K562 (cell line): ENCODE data around the gene LAMA3. TPM values are rescaled to one million over a fixed set of nuclear protein-coding genes. Genes with fewer than 3 reads are reported as not detected.

Experiments
- ATAC-seq: fragments of 200-7000 bp; cut with Tn5 transposase; 3 replicates; pipeline ENCODE4 v1.9.1; 2020; ENCODE audit warnings: moderate library complexity
- BruUV-seq: library from RNA; stranded (reverse); fragments of 400-500 nt; replicated peaks from 2 replicates; lab custom pipeline; 2021; lab: Mats Ljungman, UMichigan
- CTCF ChIA-PET: fragments of 300-600 bp; formaldehyde crosslinking; extraction: SDS; loops from one replicate; lab custom pipeline; 2021; ENCODE audit warnings: low intra/inter-chr PET ratio; lab: Yijun Ruan, JAX
- POLR2A ChIA-PET: fragments of 300-600, 350-650 bp; sonication (Branson Sonifier 250); formaldehyde crosslinking; extraction: SDS; loops from one replicate; lab custom pipeline; 2021; ENCODE audit warnings: antibody characterized with exemption, inconsistent platforms; lab: Yijun Ruan, JAX
- DNase-seq, 4 experiments: peaks; one replicate each; pipeline versions ENCODE4 v3.0.0 to v3.0.0-alpha.2; 2011 to 2018; ENCODE audit warnings: low spot score in 3 of 4, mixed read lengths in 3 of 4; ENCODE audit errors: extremely low read depth in 1 of 4
- FAIRE-seq: peaks from 2 replicates; lab custom pipeline; 2011; peaks lifted over from hg19 to GRCh38; lab: Jason Lieb, UNC
- H2AFZ ChIP-seq: 2 replicates; pipeline ENCODE4 v1.6.0; 2011; ENCODE audit warnings: low read depth, low read length, control low read depth, inconsistent platforms
- H3K27ac ChIP-seq: fragments of 200-600 bp; 3 replicates; pipeline ENCODE4 v1.8.0; 2011; ENCODE audit warnings: low read depth, mild to moderate bottlenecking, control low read depth, inconsistent platforms, low read length, moderate library complexity, mixed read lengths; ENCODE audit errors: extremely low read depth
- H3K27me3 ChIP-seq, 2 experiments: fragments of 300-600 bp in 1 of 2; 2 replicates in 1 of 2; 3 replicates in 1 of 2; pipeline versions ENCODE4 v1.6.0 to v1.8.0; 2011; ENCODE audit warnings: inconsistent platforms in 2 of 2, low read length in 2 of 2, mild to moderate bottlenecking in 1 of 2, mixed read lengths in 1 of 2, moderate library complexity in 1 of 2; ENCODE audit not compliant: control insufficient read depth in 2 of 2, insufficient read depth in 2 of 2
- H3K36me3 ChIP-seq: fragments of 300-600 bp; 3 replicates; pipeline ENCODE4 v1.8.0; 2011; ENCODE audit warnings: mild to moderate bottlenecking, low read length, inconsistent platforms; ENCODE audit not compliant: control insufficient read depth, insufficient read depth
- H3K4me1 ChIP-seq, 2 experiments: fragments of 200-600 bp in 1 of 2; replicated peaks in 1 of 2; 2 replicates in 1 of 2; 3 replicates in 1 of 2; pipeline versions ENCODE4 v1.5.1 to v1.8.0; 2011; ENCODE audit warnings: inconsistent platforms in 2 of 2, low read length in 2 of 2, mild to moderate bottlenecking in 1 of 2, mixed read lengths in 1 of 2, moderate library complexity in 1 of 2; ENCODE audit not compliant: control insufficient read depth in 2 of 2, insufficient read depth in 2 of 2
- H3K4me2 ChIP-seq: 2 replicates; pipeline ENCODE4 v1.6.1; 2011; ENCODE audit warnings: low read length, control low read depth, inconsistent platforms, mixed read lengths; ENCODE audit not compliant: insufficient read depth
- H3K4me3 ChIP-seq: fragments of 200-600 bp; sonication (generic), shearing (Covaris generic); 2 replicates; pipeline ENCODE4 v1.5.1; 2016; ENCODE audit warnings: control low read depth, inconsistent platforms
- H3K79me2 ChIP-seq: fragments of 200-600 bp; 3 replicates; pipeline ENCODE4 v1.8.0; 2011; ENCODE audit warnings: low read length, inconsistent platforms; ENCODE audit not compliant: control insufficient read depth, insufficient read depth
- H3K9ac ChIP-seq, 2 experiments: 2 replicates each; pipeline versions ENCODE4 v1.6.0 to v1.6.1; 2011; ENCODE audit warnings: low read depth in 2 of 2, low read length in 2 of 2, control low read depth in 1 of 2, inconsistent platforms in 1 of 2, mild to moderate bottlenecking in 1 of 2, mixed read lengths in 1 of 2; ENCODE audit not compliant: insufficient read depth in 1 of 2
- H3K9me1 ChIP-seq: one replicate; pipeline ENCODE4 v1.6.0; 2011; ENCODE audit warnings: inconsistent platforms, mild to moderate bottlenecking, low read length, moderate library complexity; ENCODE audit not compliant: control insufficient read depth, insufficient read depth
- H3K9me3 ChIP-seq: replicated peaks from 2 replicates; pipeline ENCODE4 v1.5.1; 2011; ENCODE audit warnings: low read depth, low read length, inconsistent platforms; ENCODE audit not compliant: control insufficient read depth, insufficient read depth
- H4K20me1 ChIP-seq: replicated peaks from 2 replicates; pipeline ENCODE4 v1.6.1; 2011; ENCODE audit warnings: low read length, inconsistent platforms, mixed read lengths; ENCODE audit not compliant: control insufficient read depth, insufficient read depth
- BHLHE40 ChIP-seq: IDR thresholded peaks from 2 replicates; pipeline ENCODE4 v1.6.1; 2011; ENCODE audit warnings: low read length, improper control_type of control experiment
- ESRRB ChIP-seq: fragments of 250-450 bp; sonication (Bioruptor Pico); IDR thresholded peaks from 2 replicates; pipeline ENCODE4 v1.5.0; 2020; ENCODE audit warnings: mild to moderate bottlenecking, moderate library complexity, borderline replicate concordance
- GABPA ChIP-seq: fragments of 200-800 bp; sonication (Bioruptor generic); conservative IDR thresholded peaks from 2 replicates; pipeline ENCODE4 v1.6.1; 2016; ENCODE audit warnings: low read depth, missing genetic modification characterization, missing compliant biosample characterization
- KDM5B ChIP-seq: fragments of 200-600 bp; sonication (generic); IDR thresholded peaks from 2 replicates; pipeline ENCODE4 v1.6.1; 2012; ENCODE audit warnings: low read depth, mild to moderate bottlenecking, moderate library complexity, low read length, control low read depth, inconsistent platforms; ENCODE audit not compliant: insufficient replicate concordance
- NFXL1 ChIP-seq: fragments of 450-650 bp; formaldehyde crosslinking; IDR thresholded peaks from 2 replicates; pipeline ENCODE4 v1.4.0; 2021; ENCODE audit warnings: mild to moderate bottlenecking
- ZFP30 ChIP-seq: fragments of 250-450 bp; sonication (Bioruptor Pico); IDR thresholded peaks from 2 replicates; pipeline ENCODE4 v1.8.0; 2022; ENCODE audit warnings: moderate library complexity, mild to moderate bottlenecking, inconsistent platforms, borderline replicate concordance
- ZNF134 ChIP-seq: fragments of 250-450 bp; sonication (Bioruptor Pico); conservative IDR thresholded peaks from 2 replicates; pipeline ENCODE4 v1.4.0; 2020
- ZNF586 ChIP-seq: fragments of 450-650 bp; formaldehyde crosslinking; conservative IDR thresholded peaks from 2 replicates; pipeline ENCODE4 v1.4.0; 2020; ENCODE audit warnings: mild to moderate bottlenecking, moderate library complexity
- WGBS: fragments of 100-300 bp; shearing (Covaris generic); methylation state at CpG from one replicate; pipeline ENCODE4 v1.1.6; 2016; ENCODE audit warnings: low coverage, mixed read lengths; ENCODE audit not compliant: insufficient coverage; ENCODE audit errors: missing lambda C conversion rate; 5-methylcytosine and 5-hydroxymethylcytosine counted together
- in situ Hi-C: fragments of 300-500 bp; cut with MboI; formaldehyde crosslinking; loops from 4 replicates; pipeline ENCODE4 v1.15.0; 2018; ENCODE audit warnings: inconsistent platforms, mixed read lengths
- intact Hi-C: fragments of 100-400 bp; cut with micrococcal nuclease; formaldehyde crosslinking; loops from 2 replicates; pipeline ENCODE4 v1.14.2; 2022
- polyA plus RNA-seq, 8 experiments: library from polyadenylated mRNA; depleted of rRNA in 4 of 8; stranded (reverse) in 5 of 8; unstranded in 3 of 8; fragments of >200 nt; fragmentation: Nextera tagmentation in 2 of 8; fragmentation: Illumina TruSeq in 1 of 8; extraction: Ambion mirVana in 2 of 8; extraction: Trizol in 1 of 8; gene quantifications; 2 replicates each; pipeline versions ENCODE4 v1.2.1 to v1.2.3, GENCODE V29; 2011 to 2014; ENCODE audit warnings: inconsistent platforms in 1 of 8, missing spikeins in 1 of 8
- total RNA-seq, 7 experiments: library from RNA; depleted of rRNA in 6 of 7; stranded (reverse); fragments of >200 nt in 6 of 7; fragmentation: Illumina TruSeq in 2 of 7; extraction: Trizol in 2 of 7; gene quantifications; 2 replicates each; pipeline versions ENCODE4 v1.2.1 to v1.2.3, GENCODE V29; 2011 to 2021; ENCODE audit warnings: low replicate concordance in 1 of 7
- TF ChIP-seq, protein P1 (sequence below), 3 experiments: IDR thresholded peaks in 2 of 3; conservative IDR thresholded peaks in 1 of 3; 2 replicates each; pipeline ENCODE4 v1.5.1; 2011 to 2012; ENCODE audit warnings: low read length in 3 of 3, mild to moderate bottlenecking in 3 of 3, control low read depth in 2 of 3, improper control_type of control experiment in 1 of 3, inconsistent platforms in 1 of 3, low read depth in 1 of 3, mixed read lengths in 1 of 3, moderate library complexity in 1 of 3; ENCODE audit not compliant: insufficient read depth in 2 of 3
- TF ChIP-seq, protein P2 (sequence below): fragments of 450-650 bp; conservative IDR thresholded peaks from 2 replicates; pipeline ENCODE4 v1.6.1; 2016; ENCODE audit warnings: missing genetic modification characterization, low read depth, mild to moderate bottlenecking, missing compliant biosample characterization, moderate library complexity
- TF ChIP-seq, protein P3 (sequence below), 2 experiments: fragments of 450-650 bp; IDR thresholded peaks; 2 replicates each; pipeline ENCODE4 v1.6.1; 2018; ENCODE audit warnings: mild to moderate bottlenecking in 2 of 2, low read depth in 1 of 2; ENCODE audit not compliant: partially characterized antibody in 2 of 2
- TF ChIP-seq, protein P4 (sequence below): fragments of 450-650 bp; IDR thresholded peaks from 2 replicates; pipeline ENCODE4 v1.6.1; 2016; ENCODE audit warnings: low read depth, mild to moderate bottlenecking, moderate library complexity
- TF ChIP-seq, protein P5 (sequence below): fragments of 450-650 bp; IDR thresholded peaks from 2 replicates; pipeline ENCODE4 v1.6.1; 2017; ENCODE audit warnings: mild to moderate bottlenecking, moderate library complexity

LAMA3 gene
- total and polyA plus RNA-seq, 9 of the 15 experiments (the other 6 are each of a cell fraction or from before 2014, with no cell fraction given): 0.07 TPM; not detected in 8

DNA sequence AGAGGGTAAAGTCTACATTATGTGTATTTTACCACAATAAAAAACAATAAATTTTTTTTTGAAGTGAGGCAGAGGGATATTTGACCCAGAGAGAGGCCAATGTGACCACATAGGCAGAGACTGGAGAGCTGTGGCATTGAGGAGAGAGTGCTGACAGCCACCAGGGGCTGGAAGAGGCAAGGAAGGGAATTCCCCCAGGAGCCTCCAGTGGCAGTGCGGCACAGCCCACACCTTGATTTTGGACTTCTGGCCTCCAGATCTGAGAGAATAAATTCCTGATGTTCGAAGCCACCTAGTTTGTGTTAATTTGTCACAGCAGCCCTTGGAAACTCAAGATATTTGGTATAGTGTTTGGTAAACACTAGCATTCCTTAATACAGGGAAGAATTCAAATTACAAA lies 49.2 kb upstream of the LAMA3 start:
- Histone ChIP-seq H2AFZ (no peak overlapping the region), H3K79me2 (no peaks in the 10 kb centered on the region), H3K27me3 (peaks cover 8 to 22% of the 10 kb centered on the region in 2 experiments; a peak in 2 of 5 replicates), H3K36me3 (no peaks in the 10 kb centered on the region), H3K9me1 (no peaks in the 10 kb centered on the region), H3K9me3 (0 out of 2 replicates have a peak, but pooled peaks cover 2% of the 10 kb centered on the region), H3K4me3 (no peak overlapping the region), H3K27ac (no peak overlapping the region), H4K20me1 (no peaks in the 10 kb centered on the region), H3K4me1 (no peaks in the 10 kb centered on the region; a peak in 1 of 5 replicates), H3K9ac (no peak overlapping the region), H3K4me2 (no peak overlapping the region)
- in situ Hi-C loops: no loop called here
- DNase-seq: no peak
- CTCF ChIA-PET: no interaction called here
- no peak for FAIRE-seq
- intact Hi-C loops: no loop called here
- no TSS peak for BruUV-seq
- whole genome bisulfite sequencing: 6% methylated on average over 2 of the region's 2 CpGs
- 0 out of 3 replicates have a peak, but pooled peaks have one; percentile 29 for ATAC-seq
- POLR2A ChIA-PET: interaction anchor here (1.3 kb wide), 1 partner anchor 64 kb away, joined by 4 read pairs; no protein-coding TSS in a partner anchor
- no peak for TF ChIP-seq NFXL1 (CRISPR knock-in tag)
- no peak for TF ChIP-seq ZNF586 (CRISPR knock-in tag)
- TF ChIP-seq, protein P1, sequence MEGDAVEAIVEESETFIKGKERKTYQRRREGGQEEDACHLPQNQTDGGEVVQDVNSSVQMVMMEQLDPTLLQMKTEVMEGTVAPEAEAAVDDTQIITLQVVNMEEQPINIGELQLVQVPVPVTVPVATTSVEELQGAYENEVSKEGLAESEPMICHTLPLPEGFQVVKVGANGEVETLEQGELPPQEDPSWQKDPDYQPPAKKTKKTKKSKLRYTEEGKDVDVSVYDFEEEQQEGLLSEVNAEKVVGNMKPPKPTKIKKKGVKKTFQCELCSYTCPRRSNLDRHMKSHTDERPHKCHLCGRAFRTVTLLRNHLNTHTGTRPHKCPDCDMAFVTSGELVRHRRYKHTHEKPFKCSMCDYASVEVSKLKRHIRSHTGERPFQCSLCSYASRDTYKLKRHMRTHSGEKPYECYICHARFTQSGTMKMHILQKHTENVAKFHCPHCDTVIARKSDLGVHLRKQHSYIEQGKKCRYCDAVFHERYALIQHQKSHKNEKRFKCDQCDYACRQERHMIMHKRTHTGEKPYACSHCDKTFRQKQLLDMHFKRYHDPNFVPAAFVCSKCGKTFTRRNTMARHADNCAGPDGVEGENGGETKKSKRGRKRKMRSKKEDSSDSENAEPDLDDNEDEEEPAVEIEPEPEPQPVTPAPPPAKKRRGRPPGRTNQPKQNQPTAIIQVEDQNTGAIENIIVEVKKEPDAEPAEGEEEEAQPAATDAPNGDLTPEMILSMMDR (IDR thresholded peaks at IDR 0.05 in 2 of 3, conservative IDR thresholded peaks at IDR 0.05 in 1 of 3; ENCODE audit: insufficient read depth in 2 of 3, low read depth in 1 of 3, low read length in 3 of 3): no peak
- TF ChIP-seq, protein P2, sequence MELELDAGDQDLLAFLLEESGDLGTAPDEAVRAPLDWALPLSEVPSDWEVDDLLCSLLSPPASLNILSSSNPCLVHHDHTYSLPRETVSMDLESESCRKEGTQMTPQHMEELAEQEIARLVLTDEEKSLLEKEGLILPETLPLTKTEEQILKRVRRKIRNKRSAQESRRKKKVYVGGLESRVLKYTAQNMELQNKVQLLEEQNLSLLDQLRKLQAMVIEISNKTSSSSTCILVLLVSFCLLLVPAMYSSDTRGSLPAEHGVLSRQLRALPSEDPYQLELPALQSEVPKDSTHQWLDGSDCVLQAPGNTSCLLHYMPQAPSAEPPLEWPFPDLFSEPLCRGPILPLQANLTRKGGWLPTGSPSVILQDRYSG (tag): no peak
- TF ChIP-seq GABPA (tag): no peak
- TF ChIP-seq BHLHE40: no peak
- TF ChIP-seq, protein P3, sequence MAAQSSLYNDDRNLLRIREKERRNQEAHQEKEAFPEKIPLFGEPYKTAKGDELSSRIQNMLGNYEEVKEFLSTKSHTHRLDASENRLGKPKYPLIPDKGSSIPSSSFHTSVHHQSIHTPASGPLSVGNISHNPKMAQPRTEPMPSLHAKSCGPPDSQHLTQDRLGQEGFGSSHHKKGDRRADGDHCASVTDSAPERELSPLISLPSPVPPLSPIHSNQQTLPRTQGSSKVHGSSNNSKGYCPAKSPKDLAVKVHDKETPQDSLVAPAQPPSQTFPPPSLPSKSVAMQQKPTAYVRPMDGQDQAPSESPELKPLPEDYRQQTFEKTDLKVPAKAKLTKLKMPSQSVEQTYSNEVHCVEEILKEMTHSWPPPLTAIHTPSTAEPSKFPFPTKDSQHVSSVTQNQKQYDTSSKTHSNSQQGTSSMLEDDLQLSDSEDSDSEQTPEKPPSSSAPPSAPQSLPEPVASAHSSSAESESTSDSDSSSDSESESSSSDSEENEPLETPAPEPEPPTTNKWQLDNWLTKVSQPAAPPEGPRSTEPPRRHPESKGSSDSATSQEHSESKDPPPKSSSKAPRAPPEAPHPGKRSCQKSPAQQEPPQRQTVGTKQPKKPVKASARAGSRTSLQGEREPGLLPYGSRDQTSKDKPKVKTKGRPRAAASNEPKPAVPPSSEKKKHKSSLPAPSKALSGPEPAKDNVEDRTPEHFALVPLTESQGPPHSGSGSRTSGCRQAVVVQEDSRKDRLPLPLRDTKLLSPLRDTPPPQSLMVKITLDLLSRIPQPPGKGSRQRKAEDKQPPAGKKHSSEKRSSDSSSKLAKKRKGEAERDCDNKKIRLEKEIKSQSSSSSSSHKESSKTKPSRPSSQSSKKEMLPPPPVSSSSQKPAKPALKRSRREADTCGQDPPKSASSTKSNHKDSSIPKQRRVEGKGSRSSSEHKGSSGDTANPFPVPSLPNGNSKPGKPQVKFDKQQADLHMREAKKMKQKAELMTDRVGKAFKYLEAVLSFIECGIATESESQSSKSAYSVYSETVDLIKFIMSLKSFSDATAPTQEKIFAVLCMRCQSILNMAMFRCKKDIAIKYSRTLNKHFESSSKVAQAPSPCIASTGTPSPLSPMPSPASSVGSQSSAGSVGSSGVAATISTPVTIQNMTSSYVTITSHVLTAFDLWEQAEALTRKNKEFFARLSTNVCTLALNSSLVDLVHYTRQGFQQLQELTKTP (IDR thresholded peaks at IDR 0.05; ENCODE audit: low read depth in 1 of 2, partially characterized antibody in 2 of 2): no peak
- TF ChIP-seq, protein P4, sequence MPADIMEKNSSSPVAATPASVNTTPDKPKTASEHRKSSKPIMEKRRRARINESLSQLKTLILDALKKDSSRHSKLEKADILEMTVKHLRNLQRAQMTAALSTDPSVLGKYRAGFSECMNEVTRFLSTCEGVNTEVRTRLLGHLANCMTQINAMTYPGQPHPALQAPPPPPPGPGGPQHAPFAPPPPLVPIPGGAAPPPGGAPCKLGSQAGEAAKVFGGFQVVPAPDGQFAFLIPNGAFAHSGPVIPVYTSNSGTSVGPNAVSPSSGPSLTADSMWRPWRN: no peak
- no peak for TF ChIP-seq ZFP30 (CRISPR knock-in tag)
- no peak for TF ChIP-seq ESRRB (CRISPR knock-in tag)
- no peak for TF ChIP-seq KDM5B
- no peak for TF ChIP-seq ZNF134
- TF ChIP-seq, protein P5, sequence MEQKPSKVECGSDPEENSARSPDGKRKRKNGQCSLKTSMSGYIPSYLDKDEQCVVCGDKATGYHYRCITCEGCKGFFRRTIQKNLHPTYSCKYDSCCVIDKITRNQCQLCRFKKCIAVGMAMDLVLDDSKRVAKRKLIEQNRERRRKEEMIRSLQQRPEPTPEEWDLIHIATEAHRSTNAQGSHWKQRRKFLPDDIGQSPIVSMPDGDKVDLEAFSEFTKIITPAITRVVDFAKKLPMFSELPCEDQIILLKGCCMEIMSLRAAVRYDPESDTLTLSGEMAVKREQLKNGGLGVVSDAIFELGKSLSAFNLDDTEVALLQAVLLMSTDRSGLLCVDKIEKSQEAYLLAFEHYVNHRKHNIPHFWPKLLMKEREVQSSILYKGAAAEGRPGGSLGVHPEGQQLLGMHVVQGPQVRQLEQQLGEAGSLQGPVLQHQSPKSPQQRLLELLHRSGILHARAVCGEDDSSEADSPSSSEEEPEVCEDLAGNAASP: no peak
